ENCODE measurements around the gene SYCE3. TPM values are rescaled to one million over a fixed set of nuclear protein-coding genes. Genes with fewer than 3 reads are reported as not detected.
"Not testable (repeated sequence)": the region's sequence is repeated elsewhere in the genome, so short reads cannot be mapped to it uniquely, and the experiment has no call there.

The SYCE3 gene
- polyA plus RNA-seq (ENCODE audit: insufficient read length in 12 of 12): not detected
- long read RNA-seq, donor 1, partial matches to known transcripts: 0 of 1 reads
- long read RNA-seq, donor 1, other reads (novel, unspliced or antisense): 0 of 1 reads
- long read RNA-seq, donor 2: 0 reads
- long read RNA-seq, donor 3, partial matches to known transcripts: 0 of 1 reads
- long read RNA-seq, donor 3, other reads (novel, unspliced or antisense): 0 of 1 reads
- long read RNA-seq, donor 4: 0 reads
- long read RNA-seq, donor 5: 0 reads
- long read RNA-seq, donor 6: 0 reads
- long read RNA-seq, donor 7: 0 reads
- long read RNA-seq, donor 8: 0 reads
- long read RNA-seq, donor 9: 0 reads
- long read RNA-seq, donor 10: 0 reads
- long read RNA-seq, donor 11: 0 reads

GRCh38 chr22:50562523-50563412 is at the start of gene SYCE3:
Gene SYCE3 (minus strand): TSS chr22:50562919. CDS start chr22:50556405, 6,514 bp downstream.
- peak; percentile 92 for DNase-seq

GRCh38 chr22:50612168-50612527 is 49.4 kb upstream of the SYCE3 start:
- no peak for DNase-seq

GRCh38 chr22:50611341-50612060 is 48.8 kb upstream of the SYCE3 start:
- no peak for DNase-seq

- no peak for DNase-seq
Measured at GRCh38 chr22:50610581-50610980, 47.9 kb upstream of the SYCE3 start.

GRCh38 chr22:50610041-50610451 is 47.3 kb upstream of the SYCE3 start:
- no peak for DNase-seq

- no peak for DNase-seq
Measured at GRCh38 chr22:50609599-50609998, 46.9 kb upstream of the SYCE3 start.

- DNase-seq: no peak
Measured at GRCh38 chr22:50608996-50609395, 46.3 kb upstream of the SYCE3 start.

GRCh38 chr22:50608058-50608840 is 45.5 kb upstream of the SYCE3 start:
- not testable (repeated sequence) for DNase-seq

- DNase-seq: no peak
Measured at GRCh38 chr22:50607659-50608020, 44.9 kb upstream of the SYCE3 start.

GRCh38 chr22:50606946-50607658 is 44.4 kb upstream of the SYCE3 start:
- DNase-seq: no peak

GRCh38 chr22:50606165-50606945 is 43.6 kb upstream of the SYCE3 start:
- no peak for DNase-seq

- no peak for DNase-seq
Measured at GRCh38 chr22:50605613-50606074, 42.9 kb upstream of the SYCE3 start.

- DNase-seq: no peak
Measured at GRCh38 chr22:50605002-50605612, 42.4 kb upstream of the SYCE3 start.

GRCh38 chr22:50604256-50605001 is 41.7 kb upstream of the SYCE3 start:
- no peak for DNase-seq

GRCh38 chr22:50603511-50604255 is 41.0 kb upstream of the SYCE3 start:
- no peak for DNase-seq

GRCh38 chr22:50602338-50602700 is 39.6 kb upstream of the SYCE3 start:
- no peak for DNase-seq

GRCh38 chr22:50601669-50602337 is 39.1 kb upstream of the SYCE3 start:
- DNase-seq: no peak

All from muscle of arm (tissue), 14 donors.